ENCODE data around the gene LSM14B. TPM values are rescaled to one million over a fixed set of nuclear protein-coding genes. Genes with fewer than 3 reads are reported as not detected.
"Not testable (repeated sequence)": the region's sequence is repeated elsewhere in the genome, so short reads cannot be mapped to it uniquely, and the experiment has no call there.

Gene LSM14B
- total RNA-seq, result 10 to 100 TPM in 3 of 4 donors, 1 to 10 TPM in 1; 3.1 to 56.8 (median 45.9) TPM

GRCh38 chr20:62121776-62122653 is at the start of gene LSM14B:
LSM14B (plus strand) TSS chr20:62122475; CDS start chr20:62122667, 192 bp downstream.
- Histone ChIP-seq H3K36me3 (no peaks in the 10 kb centered on the region), H3K4me1 (peaks cover 5 to 11% of the 10 kb centered on the region in 2 donors), H3K9me3 (no peaks in the 10 kb centered on the region), H3K27ac (peak within 1 kb of the TSS; percentile 96 to 97), H3K4me3 (peak within 1 kb of the TSS; percentile 62 to 73), H3K27me3 (no peaks in the 10 kb centered on the region)
- TF ChIP-seq CTCF (IDR thresholded peaks at IDR 0.05), result peak in 2 of 4 experiments; percentile 2 to 5
- peak; percentile 22 to 60 for TF ChIP-seq POLR2A (IDR thresholded peaks at IDR 0.05)
- intact Hi-C loops (cut with DNase I; ENCODE audit: low total_unique reads), result loop anchor here (10.0 kb wide), 1 partner anchor 57 kb away; the partner anchor contains the start of gene TAF4
- DNase-seq, result peak; percentile 95 to 96

GRCh38 chr20:62073323-62073722 is 49.0 kb upstream of the LSM14B start:
- H3K27ac ChIP-seq, result no peak overlapping the region
- no peak for DNase-seq
- no peak for TF ChIP-seq POLR2A (IDR thresholded peaks at IDR 0.05)
- no peak for TF ChIP-seq CTCF (IDR thresholded peaks at IDR 0.05)

GRCh38 chr20:62079166-62079565 is 43.1 kb upstream of the LSM14B start:
- no peaks in the 10 kb centered on the region for H3K36me3 ChIP-seq
- no peak for TF ChIP-seq POLR2A (IDR thresholded peaks at IDR 0.05)
- no peak overlapping the region for H3K4me3 ChIP-seq
- no peaks in the 10 kb centered on the region for H3K9me3 ChIP-seq
- no peaks in the 10 kb centered on the region for H3K4me1 ChIP-seq
- no peak overlapping the region for H3K27ac ChIP-seq
- H3K27me3 ChIP-seq, result no peaks in the 10 kb centered on the region
- intact Hi-C loops (cut with DNase I; ENCODE audit: low total_unique reads), result no loop called here
- DNase-seq, result no peak

More at GRCh38 chr20:62073323-62073722, 49.0 kb upstream of the LSM14B start:
- H3K4me3 ChIP-seq, result no peak overlapping the region
- H3K9me3 ChIP-seq, result no peaks in the 10 kb centered on the region
- no peaks in the 10 kb centered on the region for H3K36me3 ChIP-seq
- H3K27me3 ChIP-seq, result no peaks in the 10 kb centered on the region
- intact Hi-C loops (cut with DNase I; ENCODE audit: low total_unique reads), result no loop called here
- peaks cover 8% of the 10 kb centered on the region in 2 donors for H3K4me1 ChIP-seq

- no peaks in the 10 kb centered on the region for H3K9me3 ChIP-seq
- no peak overlapping the region for H3K4me3 ChIP-seq
- no peaks in the 10 kb centered on the region for H3K27me3 ChIP-seq
- H3K36me3 ChIP-seq, result no peaks in the 10 kb centered on the region
- no peak overlapping the region for H3K27ac ChIP-seq
- TF ChIP-seq CTCF (IDR thresholded peaks at IDR 0.05) (no peak), POLR2A (IDR thresholded peaks at IDR 0.05) (no peak)
- no peaks in the 10 kb centered on the region for H3K4me1 ChIP-seq
- DNase-seq, result no peak
- intact Hi-C loops (cut with DNase I; ENCODE audit: low total_unique reads), result no loop called here
These were observed 41.9 kb upstream of the LSM14B start for GRCh38 chr20:62080249-62080990.

DNA sequence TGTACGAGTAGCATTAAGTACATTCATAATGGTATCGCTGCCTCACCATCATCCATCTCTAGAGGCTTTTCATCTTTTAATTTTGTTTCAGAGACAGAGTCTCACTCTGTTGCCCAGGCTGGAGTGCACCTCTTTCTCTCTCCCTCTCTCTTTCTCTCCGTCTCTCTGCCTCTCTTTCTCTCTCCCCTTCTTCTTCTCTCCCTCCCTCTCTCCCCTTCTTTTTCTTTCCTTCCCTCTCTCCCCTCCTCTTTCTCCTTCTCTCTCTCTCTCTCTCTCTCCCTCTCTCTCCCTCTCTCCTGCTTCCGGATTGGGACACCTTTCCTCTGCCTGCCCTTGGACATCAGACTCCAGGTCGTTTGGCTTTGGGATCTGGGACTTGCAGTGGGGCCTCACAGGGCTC is 39.0 kb upstream of the LSM14B start:
- TF ChIP-seq CTCF (IDR thresholded peaks at IDR 0.05), result no peak
- TF ChIP-seq POLR2A (IDR thresholded peaks at IDR 0.05), result no peak
- DNase-seq, result no peak
- Histone ChIP-seq H3K27ac (no peak overlapping the region), H3K9me3 (no peaks in the 10 kb centered on the region), H3K4me3 (no peak overlapping the region), H3K36me3 (no peaks in the 10 kb centered on the region), H3K4me1 (no peaks in the 10 kb centered on the region), H3K27me3 (no peaks in the 10 kb centered on the region)
- intact Hi-C loops (cut with DNase I; ENCODE audit: low total_unique reads), result no loop called here

GRCh38 chr20:62084224-62084623 is 38.1 kb upstream of the LSM14B start:
- H3K27me3 ChIP-seq, result not testable (repeated sequence)

More at GRCh38 chr20:62084224-62084623, 38.1 kb upstream of the LSM14B start:
- H3K9me3 ChIP-seq; DNase-seq; H3K27ac ChIP-seq; H3K4me3 ChIP-seq; H3K4me1 ChIP-seq; H3K36me3 ChIP-seq; intact Hi-C loops (cut with DNase I; ENCODE audit: low total_unique reads): not testable (repeated sequence)

Measured in uterus (tissue), 4 donors.